H9 (cell line): ENCODE results near the gene GCAT. TPM values are rescaled to one million over a fixed set of nuclear protein-coding genes. Genes with fewer than 3 reads are reported as not detected.

ENCODE experiments used
- DNase-seq: peaks from one replicate; pipeline ENCODE4 v3.0.0-alpha.2; 2017
- H2AFZ ChIP-seq: one replicate; pipeline ENCODE4 v1.6.1; 2013; ENCODE audit warnings: mild to moderate bottlenecking, low read length, control low read depth, moderate library complexity
- H2AK5ac ChIP-seq: 2 replicates; pipeline ENCODE4 v1.6.1; 2013; ENCODE audit warnings: low read length, control low read depth, mixed read lengths; ENCODE audit not compliant: insufficient read length
- H2BK120ac ChIP-seq: one replicate; pipeline ENCODE4 v1.6.1; 2013; ENCODE audit warnings: low read depth, mild to moderate bottlenecking, low read length, control low read depth, inconsistent platforms; ENCODE audit not compliant: poor library complexity, severe bottlenecking
- H2BK12ac ChIP-seq: 2 replicates; pipeline ENCODE4 v1.6.1; 2013; ENCODE audit warnings: low read length, control low read depth, mixed read lengths, low read depth; ENCODE audit not compliant: insufficient read length
- H2BK15ac ChIP-seq: 2 replicates; pipeline ENCODE4 v1.6.1; 2013; ENCODE audit warnings: low read depth, low read length, control low read depth
- H2BK20ac ChIP-seq: one replicate; pipeline ENCODE4 v1.6.1; 2013; ENCODE audit warnings: low read depth, mild to moderate bottlenecking, low read length, control low read depth, inconsistent platforms; ENCODE audit not compliant: poor library complexity, severe bottlenecking
- H2BK5ac ChIP-seq: 2 replicates; pipeline ENCODE4 v1.6.1; 2013; ENCODE audit warnings: low read length, control low read depth, mixed read lengths; ENCODE audit not compliant: insufficient read length
- H3K14ac ChIP-seq: 2 replicates; pipeline ENCODE4 v1.6.1; 2013; ENCODE audit warnings: low read length, control low read depth; ENCODE audit not compliant: insufficient read depth
- H3K18ac ChIP-seq: 2 replicates; pipeline ENCODE4 v1.6.1; 2013; ENCODE audit warnings: low read depth, mild to moderate bottlenecking, mixed read lengths, low read length, control low read depth; ENCODE audit not compliant: insufficient read length
- H3K23ac ChIP-seq: 2 replicates; pipeline ENCODE4 v1.6.1; 2013; ENCODE audit warnings: low read length, control low read depth, mixed read lengths, low read depth; ENCODE audit not compliant: insufficient read length
- H3K23me2 ChIP-seq: 2 replicates; pipeline ENCODE4 v1.6.1; 2013; ENCODE audit warnings: low read depth, mild to moderate bottlenecking, mixed read lengths, low read length, control low read depth; ENCODE audit not compliant: insufficient read length, poor library complexity, severe bottlenecking
- H3K27ac ChIP-seq: 2 replicates; pipeline ENCODE4 v1.5.1; 2013; ENCODE audit warnings: low read length, control low read depth, mixed read lengths, low read depth; ENCODE audit not compliant: insufficient read length
- H3K27me3 ChIP-seq: 2 replicates; pipeline ENCODE4 v1.6.1; 2013; ENCODE audit warnings: low read length, control low read depth, inconsistent platforms; ENCODE audit not compliant: insufficient read depth
- H3K4ac ChIP-seq: 2 replicates; pipeline ENCODE4 v1.6.1; 2013; ENCODE audit warnings: low read depth, mild to moderate bottlenecking, control low read depth, inconsistent platforms, low read length, moderate library complexity
- H3K4me1 ChIP-seq: 2 replicates; pipeline ENCODE4 v1.6.1; 2013; ENCODE audit warnings: low read length, control low read depth, inconsistent platforms; ENCODE audit not compliant: insufficient read depth
- H3K4me2 ChIP-seq: 2 replicates; pipeline ENCODE4 v1.6.1; 2013; ENCODE audit warnings: low read length, control low read depth, mixed read lengths; ENCODE audit not compliant: insufficient read length, insufficient read depth
- H3K56ac ChIP-seq: 2 replicates; pipeline ENCODE4 v1.6.1; 2013; ENCODE audit warnings: low read depth, mild to moderate bottlenecking, mixed read lengths, low read length, control low read depth; ENCODE audit not compliant: insufficient read length
- H3K79me1 ChIP-seq: 2 replicates; pipeline ENCODE4 v1.6.1; 2013; ENCODE audit warnings: low read depth, mild to moderate bottlenecking, moderate library complexity, low read length, control low read depth, inconsistent platforms; ENCODE audit not compliant: insufficient read depth, poor library complexity, severe bottlenecking
- H3K79me2 ChIP-seq: 2 replicates; pipeline ENCODE4 v1.6.1; 2013; ENCODE audit warnings: low read length, control low read depth, inconsistent platforms; ENCODE audit not compliant: insufficient read depth
- H3K9ac ChIP-seq: 2 replicates; pipeline ENCODE4 v1.6.1; 2013; ENCODE audit warnings: low read length, control low read depth, mixed read lengths; ENCODE audit not compliant: insufficient read length; ENCODE audit errors: extremely low read depth
- H3K9me3 ChIP-seq: one replicate; pipeline ENCODE4 v1.6.1; 2013; ENCODE audit warnings: low read depth, low read length, inconsistent platforms; ENCODE audit not compliant: control insufficient read depth
- H3T11ph ChIP-seq: one replicate; pipeline ENCODE4 v1.6.1; 2013; ENCODE audit warnings: mild to moderate bottlenecking, low read length, control low read depth, inconsistent platforms
- H4K20me1 ChIP-seq: one replicate; pipeline ENCODE4 v1.6.1; 2013; ENCODE audit not compliant: control insufficient read depth, insufficient read length, insufficient read depth
- H4K5ac ChIP-seq: 2 replicates; pipeline ENCODE4 v1.6.1; 2013; ENCODE audit warnings: low read depth, mild to moderate bottlenecking, mixed read lengths, low read length, control low read depth; ENCODE audit not compliant: insufficient read length
- H4K8ac ChIP-seq: replicated peaks from 2 replicates; pipeline ENCODE4 v1.6.1; 2013; ENCODE audit warnings: low read length, control low read depth, mixed read lengths, low read depth; ENCODE audit not compliant: insufficient read length
- H4K91ac ChIP-seq: 2 replicates; pipeline ENCODE4 v1.6.1; 2013; ENCODE audit warnings: low read depth, mild to moderate bottlenecking, moderate library complexity, mixed read lengths, low read length, control low read depth; ENCODE audit not compliant: insufficient read length
- H3K27ac Mint-ChIP-seq, 3 experiments: 2 replicates in 2 of 3; 3 replicates in 1 of 3; pipeline ENCODE4 v1.8.0; 2020 to 2021; ENCODE audit warnings: mixed read lengths in 3 of 3, mild to moderate bottlenecking in 1 of 3, moderate library complexity in 1 of 3
- H3K27me3 Mint-ChIP-seq: 2 replicates; pipeline ENCODE4 v1.8.0; 2021; ENCODE audit warnings: low read depth, mild to moderate bottlenecking, moderate library complexity, mixed read lengths
- H3K36me3 Mint-ChIP-seq, 3 experiments: 2 replicates in 2 of 3; 3 replicates in 1 of 3; pipeline ENCODE4 v1.8.0; 2020 to 2021; ENCODE audit warnings: low read depth in 3 of 3, mixed read lengths in 3 of 3; ENCODE audit not compliant: insufficient read depth in 1 of 3
- H3K4me1 Mint-ChIP-seq, 2 experiments: 2 replicates each; pipeline ENCODE4 v1.8.0; 2020; ENCODE audit warnings: mixed read lengths in 2 of 2
- H3K4me3 Mint-ChIP-seq, 2 experiments: 2 replicates in 1 of 2; 3 replicates in 1 of 2; pipeline ENCODE4 v1.8.0; 2020 to 2021; ENCODE audit warnings: mild to moderate bottlenecking in 2 of 2, mixed read lengths in 2 of 2, moderate library complexity in 1 of 2
- H3K9me3 Mint-ChIP-seq, 2 experiments: 2 replicates in 1 of 2; 3 replicates in 1 of 2; pipeline ENCODE4 v1.8.0; 2020; ENCODE audit warnings: mild to moderate bottlenecking in 2 of 2, mixed read lengths in 2 of 2, moderate library complexity in 1 of 2
- WGBS: extraction: QIAGEN DNeasy Blood & Tissue Kit; methylation state at CpG from one replicate; pipeline ENCODE4 v1.1.7; 2013; ENCODE audit warnings: missing lambda C conversion rate, low lambda C conversion rate, mixed read lengths; ENCODE audit not compliant: insufficient read length; ENCODE audit errors: extremely low coverage; 5-methylcytosine and 5-hydroxymethylcytosine counted together
- total RNA-seq: library from RNA; stranded (reverse); gene quantifications from 2 replicates; pipeline ENCODE4 v1.2.1, GENCODE V29; 2021
- TF ChIP-seq, protein P1 (sequence below): fragments of 200-600 bp; sonication (generic); conservative IDR thresholded peaks from 3 replicates; pipeline ENCODE4 v1.8.0; 2021; ENCODE audit warnings: antibody characterized with exemption, mild to moderate bottlenecking

GCAT gene
- total RNA-seq, 1 experiment from 2014 or later = 26.9 TPM

DNA sequence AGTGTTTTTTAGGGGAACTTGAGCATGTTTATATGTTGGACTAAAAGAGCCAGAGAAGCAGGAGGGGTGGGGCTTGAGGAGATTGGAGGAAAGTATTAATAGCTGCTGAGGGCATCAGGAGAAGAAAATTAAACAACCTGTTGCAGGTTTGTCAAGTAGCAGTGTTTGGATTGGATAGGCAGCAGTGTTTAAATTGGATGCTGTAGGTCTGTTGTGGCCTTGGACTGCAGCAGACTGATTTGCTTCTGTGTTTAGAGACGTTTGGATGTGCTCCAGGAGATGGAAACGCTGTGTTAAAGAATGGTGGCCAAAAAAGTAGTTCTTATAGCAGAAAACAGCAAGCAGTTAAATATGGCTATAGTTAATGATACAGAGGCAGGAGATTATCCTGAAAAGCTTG, 47.2 kb downstream of the GCAT start:
- no CpG with 5 or more reads among the region's 2 CpGs for WGBS
- Mint-ChIP-seq H3K36me3 (peaks cover 63 to 87% (median 79%) of the 10 kb centered on the region in 3 experiments), H3K27me3 (no peaks in the 10 kb centered on the region; the same call in 1 of the 2 replicates), H3K27ac (peak overlapping the region in 1 of 3 experiments; percentile 47; a peak in 2 of 7 replicates), H3K4me3 (no peak overlapping the region; a peak in 1 of 5 replicates), H3K9me3 (no peaks in the 10 kb centered on the region), H3K4me1 (peaks cover 5 to 9% of the 10 kb centered on the region in 2 experiments)
- DNase-seq = no peak
- Histone ChIP-seq H3K4ac (no peak overlapping the region), H2BK15ac (no peak overlapping the region), H3K79me1 (peaks cover 20% of the 10 kb centered on the region), H3K4me2 (no peak overlapping the region), H3K4me1 (no peaks in the 10 kb centered on the region), H3K27ac (no peak overlapping the region), H3T11ph (no peak overlapping the region), H4K5ac (no peak overlapping the region), H3K79me2 (peaks cover 5% of the 10 kb centered on the region), H3K23me2 (peaks cover 2% of the 10 kb centered on the region), H2AK5ac (no peak overlapping the region), H3K56ac (no peak overlapping the region), H2AFZ (no peak overlapping the region), H3K18ac (no peak overlapping the region), H3K14ac (no peak overlapping the region), H2BK120ac (no peak overlapping the region), H2BK12ac (no peak overlapping the region), H4K20me1 (no peaks in the 10 kb centered on the region), H2BK20ac (no peak overlapping the region), H4K8ac (no peak overlapping the region), H3K9me3 (no peaks in the 10 kb centered on the region), H3K23ac (no peak overlapping the region), H3K27me3 (no peaks in the 10 kb centered on the region), H2BK5ac (no peak overlapping the region), H3K9ac (no peak overlapping the region), H4K91ac (no peak overlapping the region)
- TF ChIP-seq, protein P1, sequence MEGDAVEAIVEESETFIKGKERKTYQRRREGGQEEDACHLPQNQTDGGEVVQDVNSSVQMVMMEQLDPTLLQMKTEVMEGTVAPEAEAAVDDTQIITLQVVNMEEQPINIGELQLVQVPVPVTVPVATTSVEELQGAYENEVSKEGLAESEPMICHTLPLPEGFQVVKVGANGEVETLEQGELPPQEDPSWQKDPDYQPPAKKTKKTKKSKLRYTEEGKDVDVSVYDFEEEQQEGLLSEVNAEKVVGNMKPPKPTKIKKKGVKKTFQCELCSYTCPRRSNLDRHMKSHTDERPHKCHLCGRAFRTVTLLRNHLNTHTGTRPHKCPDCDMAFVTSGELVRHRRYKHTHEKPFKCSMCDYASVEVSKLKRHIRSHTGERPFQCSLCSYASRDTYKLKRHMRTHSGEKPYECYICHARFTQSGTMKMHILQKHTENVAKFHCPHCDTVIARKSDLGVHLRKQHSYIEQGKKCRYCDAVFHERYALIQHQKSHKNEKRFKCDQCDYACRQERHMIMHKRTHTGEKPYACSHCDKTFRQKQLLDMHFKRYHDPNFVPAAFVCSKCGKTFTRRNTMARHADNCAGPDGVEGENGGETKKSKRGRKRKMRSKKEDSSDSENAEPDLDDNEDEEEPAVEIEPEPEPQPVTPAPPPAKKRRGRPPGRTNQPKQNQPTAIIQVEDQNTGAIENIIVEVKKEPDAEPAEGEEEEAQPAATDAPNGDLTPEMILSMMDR = no peak
